GM12801 (cell line): ENCODE measurements around the gene SLC12A6.

ENCODE experiments used
- CTCF ChIP-seq: IDR thresholded peaks from one replicate; pipeline ENCODE4 v1.5.1; 2011; ENCODE audit warnings: control low read depth; ENCODE audit not compliant: insufficient read length; ENCODE audit errors: extremely low read depth

Gene SLC12A6

GRCh38 chr15:34213690-34214089, 123.9 kb downstream of the SLC12A6 start:
- TF ChIP-seq CTCF, result no peak

GRCh38 chr15:34209421-34210282, 127.9 kb downstream of the SLC12A6 start, which contains the start of gene KATNBL1:
TSS of gene KATNBL1 (minus strand) at chr15:34210096. CDS start at chr15:34163676, 46,420 bp downstream.
- TF ChIP-seq CTCF, result peak; percentile 26

GRCh38 chr15:34206011-34206410, 131.6 kb downstream of the SLC12A6 start:
- no peak for TF ChIP-seq CTCF

- no peak for TF ChIP-seq CTCF
Measured at GRCh38 chr15:34203936-34204335, 133.6 kb downstream of the SLC12A6 start.

- TF ChIP-seq CTCF, result no peak
Measured at GRCh38 chr15:34203305-34203704, 134.3 kb downstream of the SLC12A6 start.

GRCh38 chr15:34188711-34189110, 148.9 kb downstream of the SLC12A6 start:
- no peak for TF ChIP-seq CTCF

- TF ChIP-seq CTCF, result no peak
Measured at GRCh38 chr15:34185666-34186065, 151.9 kb downstream of the SLC12A6 start.
